ENCODE results near the gene USH2A.

The USH2A gene

GRCh38 chr1:216044538-216044937 lies 378.7 kb downstream of the USH2A start:
- DNase-seq (ENCODE audit: low read depth): no peak
- no peak for TF ChIP-seq CTCF (IDR thresholded peaks at IDR 0.05; ENCODE audit: control insufficient read depth, insufficient read depth, low read depth, low read length, missing control alignments)
- no peak overlapping the region for H3K4me3 ChIP-seq (ENCODE audit: control insufficient read depth, low read depth, low read length)

GRCh38 chr1:216034506-216034905 lies 388.7 kb downstream of the USH2A start:
- no peak overlapping the region for H3K4me3 ChIP-seq (ENCODE audit: control insufficient read depth, low read depth, low read length)
- no peak for TF ChIP-seq CTCF (IDR thresholded peaks at IDR 0.05; ENCODE audit: control insufficient read depth, insufficient read depth, low read depth, low read length, missing control alignments)
- no peak for DNase-seq (ENCODE audit: low read depth)

GRCh38 chr1:216032961-216033614 lies 390.2 kb downstream of the USH2A start:
- TF ChIP-seq CTCF (IDR thresholded peaks at IDR 0.05; ENCODE audit: control insufficient read depth, insufficient read depth, low read depth, low read length, missing control alignments): no peak
- DNase-seq (ENCODE audit: low read depth): no peak

GRCh38 chr1:216032284-216032683 lies 391.0 kb downstream of the USH2A start:
- DNase-seq (ENCODE audit: low read depth): no peak
- no peak for TF ChIP-seq CTCF (IDR thresholded peaks at IDR 0.05; ENCODE audit: control insufficient read depth, insufficient read depth, low read depth, low read length, missing control alignments)
- H3K4me3 ChIP-seq (ENCODE audit: control insufficient read depth, low read depth, low read length): no peak overlapping the region

More at GRCh38 chr1:216032961-216033614, 390.2 kb downstream of the USH2A start:
- no peak overlapping the region for H3K4me3 ChIP-seq (ENCODE audit: control insufficient read depth, low read depth, low read length)

GRCh38 chr1:216028631-216029030 lies 394.6 kb downstream of the USH2A start:
- TF ChIP-seq CTCF (IDR thresholded peaks at IDR 0.05; ENCODE audit: control insufficient read depth, insufficient read depth, low read depth, low read length, missing control alignments): no peak
- H3K4me3 ChIP-seq (ENCODE audit: control insufficient read depth, low read depth, low read length): no peak overlapping the region

GRCh38 chr1:216024546-216024945 lies 398.7 kb downstream of the USH2A start:
- no peak for DNase-seq (ENCODE audit: low read depth)

More at GRCh38 chr1:216028631-216029030, 394.6 kb downstream of the USH2A start:
- no peak for DNase-seq (ENCODE audit: low read depth)

More at GRCh38 chr1:216024546-216024945, 398.7 kb downstream of the USH2A start:
- no peak for TF ChIP-seq CTCF (IDR thresholded peaks at IDR 0.05; ENCODE audit: control insufficient read depth, insufficient read depth, low read depth, low read length, missing control alignments)
- no peak overlapping the region for H3K4me3 ChIP-seq (ENCODE audit: control insufficient read depth, low read depth, low read length)

All from AG09309 (cell line).